Activated CD4-positive, alpha-beta T cell treated with anti-CD3 and anti-CD28 coated beads, Interleukin-2, amount 50 U/mL, for 48 hours (primary cell): ENCODE results near the gene SYNDIG1.

Source experiments
- DNase-seq, 2 experiments: peaks; one replicate each; pipeline ENCODE4 v3.0.0-alpha.2; 2020

SYNDIG1 gene

DNA sequence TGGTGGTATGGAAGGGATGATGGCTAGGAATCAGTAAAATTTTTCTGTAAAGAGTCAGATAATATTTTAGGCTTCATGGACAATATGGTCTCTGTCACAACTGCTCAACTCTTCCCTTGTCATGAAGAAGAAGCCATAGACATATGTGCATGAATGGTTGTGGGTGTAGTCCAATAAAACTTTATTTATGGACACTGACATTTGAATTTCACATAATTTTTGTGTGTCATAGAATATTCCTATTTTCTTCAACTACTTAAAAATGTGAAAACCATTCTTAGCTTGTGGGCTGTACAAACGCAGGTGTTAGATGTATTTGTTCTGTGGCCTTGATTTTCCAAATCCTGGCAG, 59.9 kb downstream of the SYNDIG1 start:
- no peak for DNase-seq

DNA sequence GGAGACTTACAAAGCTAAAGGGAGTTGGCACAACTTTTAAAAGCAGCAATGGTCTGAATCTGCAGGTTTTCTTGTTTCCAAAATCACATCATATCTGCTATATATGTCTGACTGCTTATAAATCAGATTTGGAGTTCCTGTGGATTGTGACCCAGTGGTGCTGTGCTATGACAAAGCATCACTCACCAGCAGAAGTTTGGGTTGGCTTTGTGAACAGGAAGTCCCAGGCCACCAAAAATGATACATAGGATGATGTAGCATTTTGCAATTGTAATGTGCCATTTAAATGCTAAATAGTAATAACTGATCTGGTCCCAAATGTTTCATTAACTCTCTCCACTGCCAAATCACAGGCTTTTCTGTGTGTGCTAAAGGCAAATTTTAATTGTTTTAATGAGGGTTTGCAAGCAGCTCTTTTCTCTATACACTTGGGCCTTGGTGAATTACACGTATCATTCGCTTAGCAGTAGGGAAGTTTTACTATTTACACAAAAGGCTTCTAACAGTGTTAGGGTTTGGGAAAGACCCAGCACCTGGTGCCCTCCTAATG, 60.8 kb downstream of the SYNDIG1 start:
- DNase-seq: no peak

DNA sequence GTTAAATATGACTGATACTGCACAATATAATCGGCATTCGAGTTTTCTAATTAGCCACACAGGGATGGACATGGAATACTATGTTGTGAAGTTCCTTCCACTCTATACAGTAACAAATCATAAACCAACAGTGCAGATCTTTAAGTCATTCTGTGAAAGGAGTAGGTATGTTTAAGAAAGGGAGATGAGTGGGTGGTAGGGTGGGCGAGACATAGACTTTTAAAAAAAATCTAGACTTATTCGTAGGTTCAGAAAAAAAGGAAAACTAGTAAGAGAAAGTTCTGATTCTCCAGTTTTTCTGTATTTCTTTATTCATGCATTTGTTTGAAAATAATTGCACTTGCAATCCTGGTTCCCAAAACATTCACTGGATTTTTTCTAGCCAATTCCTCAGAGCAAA, 61.8 kb downstream of the SYNDIG1 start:
- no peak for DNase-seq

DNA sequence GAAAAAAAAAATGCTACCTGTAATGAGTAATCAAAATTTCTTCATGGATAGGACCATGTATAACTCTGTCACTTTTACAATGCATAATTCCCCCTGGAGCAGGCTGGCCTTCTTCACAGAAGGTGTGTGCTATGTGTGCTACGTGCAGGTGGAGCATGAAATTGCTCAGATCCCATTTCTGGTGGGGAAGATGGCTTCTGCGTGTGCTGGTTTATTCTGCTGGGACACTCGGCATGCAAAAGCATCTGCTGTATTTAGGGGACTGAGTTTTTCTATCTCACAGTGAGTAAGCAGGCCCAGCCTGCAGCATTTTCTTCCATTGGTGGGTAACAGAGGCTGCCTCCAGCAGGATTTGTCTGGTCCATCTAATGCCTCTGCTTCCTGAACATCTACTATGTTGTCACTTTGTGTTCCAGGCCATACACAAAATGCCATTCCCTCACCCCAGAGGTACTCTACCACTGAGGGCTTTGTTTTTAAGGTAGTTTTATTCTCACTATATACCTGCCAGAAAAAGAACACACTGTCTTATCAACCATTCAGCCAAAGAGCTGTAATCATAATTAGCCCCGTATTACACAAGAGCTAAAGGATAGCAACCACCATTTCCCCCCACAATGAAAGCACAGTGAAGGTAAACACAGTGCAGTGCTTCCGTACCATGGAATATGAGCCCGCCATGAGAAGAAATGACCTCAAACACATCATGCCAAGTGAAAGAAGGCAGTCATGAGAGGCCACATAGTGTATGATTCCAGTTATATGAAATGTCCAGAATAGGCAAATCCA, 62.4 kb downstream of the SYNDIG1 start:
- DNase-seq: no peak

DNA sequence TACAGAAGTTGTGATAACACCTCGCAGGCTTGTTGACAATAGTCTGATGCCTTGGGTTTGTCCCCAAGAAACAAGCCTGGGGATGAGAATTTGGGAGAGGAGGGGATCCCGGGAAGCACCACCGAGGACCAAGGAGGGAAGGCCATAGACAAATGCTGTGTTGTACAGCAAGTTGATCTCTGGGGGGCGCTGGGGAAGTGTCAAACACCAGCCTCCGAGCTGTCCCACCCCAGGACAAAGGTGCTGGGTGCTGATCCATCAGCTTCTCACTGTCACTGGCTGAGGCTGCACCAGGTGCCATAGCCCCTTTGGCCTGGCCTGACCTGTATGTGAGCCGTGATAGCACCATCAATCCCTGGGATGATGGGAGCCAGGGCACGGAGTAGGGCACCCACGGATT, 64.0 kb downstream of the SYNDIG1 start:
- DNase-seq: no peak

DNA sequence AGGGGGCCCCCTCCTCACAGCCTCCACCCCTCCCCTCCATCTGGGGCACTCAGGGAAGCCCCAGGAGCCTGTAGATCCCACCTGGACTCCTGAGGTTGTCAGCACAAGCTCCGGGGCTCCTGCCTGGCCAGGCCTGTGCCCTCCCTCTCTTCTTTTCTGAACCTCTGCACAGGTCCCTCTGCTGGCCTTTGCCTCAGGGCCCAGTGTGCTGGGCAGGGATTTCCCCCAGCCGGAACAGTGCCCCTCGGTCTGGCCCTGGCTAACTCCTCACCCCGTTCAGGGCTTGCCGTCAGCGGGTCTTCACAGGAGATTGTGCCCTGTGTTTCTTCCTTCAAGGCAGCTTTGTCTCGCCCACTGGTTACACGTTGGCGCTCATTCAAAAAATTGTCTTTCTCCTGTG, 64.9 kb downstream of the SYNDIG1 start:
- DNase-seq: no peak

DNA sequence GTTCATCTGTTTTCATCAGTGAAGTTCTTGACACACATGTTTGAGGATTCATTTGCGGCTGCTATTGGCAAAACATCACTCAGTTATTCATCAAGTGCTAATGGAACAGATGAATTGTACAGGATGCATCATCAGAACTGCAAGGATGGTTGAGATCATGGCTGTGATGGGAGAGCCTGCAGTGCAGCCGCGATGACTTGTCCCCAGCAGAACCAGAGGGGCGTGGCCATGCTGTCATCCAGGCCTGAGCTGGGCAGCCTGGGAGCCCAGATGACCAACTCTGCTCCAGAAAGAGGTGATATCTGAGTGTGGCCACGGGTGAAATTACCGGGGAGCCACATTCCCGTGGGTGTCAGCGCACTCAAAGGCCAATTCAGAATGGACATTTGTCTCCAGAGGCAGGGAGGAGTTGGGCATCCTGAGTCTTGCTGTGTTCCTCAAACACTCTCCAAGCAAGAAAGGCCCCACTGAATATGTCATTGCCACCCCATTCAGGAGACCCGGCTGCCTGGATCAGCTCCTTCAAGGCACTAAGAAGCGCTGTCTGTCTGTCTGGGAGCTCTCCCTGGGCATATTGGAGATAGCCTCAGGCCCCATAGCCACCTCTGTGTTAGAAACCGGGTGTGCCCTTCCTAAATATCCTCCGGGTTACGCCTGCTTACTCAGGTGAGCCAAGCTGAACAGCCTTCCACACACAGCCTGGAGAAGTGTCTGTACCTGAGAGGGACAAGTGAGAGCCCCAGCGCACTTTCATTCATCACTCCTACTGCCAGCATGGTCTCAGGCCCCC, 66.7 kb downstream of the SYNDIG1 start:
- no peak for DNase-seq

DNA sequence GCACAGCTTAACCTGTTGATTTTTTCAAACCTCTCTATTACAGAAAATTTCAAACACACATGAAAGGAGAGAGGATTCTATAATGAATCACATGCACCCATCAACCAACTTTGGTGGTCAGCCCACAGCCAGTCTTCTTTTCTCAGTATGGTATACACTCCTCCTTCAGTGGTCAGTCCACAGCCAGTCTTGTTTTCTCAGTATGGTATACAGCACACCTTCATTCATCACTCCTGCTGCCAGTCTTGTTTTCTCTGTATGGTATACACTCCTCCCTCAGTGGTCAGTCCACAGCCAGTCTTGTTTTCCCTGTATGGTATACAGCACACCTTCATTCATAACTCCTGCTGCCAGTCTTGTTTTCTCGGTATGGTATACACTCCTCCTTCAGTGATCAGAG, 67.8 kb downstream of the SYNDIG1 start:
- DNase-seq: no peak

DNA sequence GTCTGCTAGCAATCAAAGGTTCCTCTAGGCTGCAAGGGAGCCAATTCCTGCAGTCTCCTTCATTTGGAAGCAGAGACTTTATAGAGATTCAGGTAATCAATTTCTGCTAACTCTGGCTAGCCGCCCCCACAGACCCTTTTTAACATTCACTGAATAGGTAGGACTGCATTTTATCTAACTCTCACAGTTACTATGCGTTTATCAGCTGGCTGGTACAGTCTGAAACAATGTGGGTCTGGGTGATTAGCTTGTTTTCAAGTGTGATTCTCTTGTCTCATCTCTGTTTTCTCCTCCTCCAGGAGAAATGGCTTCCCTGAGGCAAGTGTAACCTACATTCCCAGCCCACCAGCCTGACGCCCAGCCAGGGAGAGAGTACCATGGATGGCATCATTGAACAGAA, 73.3 kb downstream of the SYNDIG1 start:
- DNase-seq: no peak

DNA sequence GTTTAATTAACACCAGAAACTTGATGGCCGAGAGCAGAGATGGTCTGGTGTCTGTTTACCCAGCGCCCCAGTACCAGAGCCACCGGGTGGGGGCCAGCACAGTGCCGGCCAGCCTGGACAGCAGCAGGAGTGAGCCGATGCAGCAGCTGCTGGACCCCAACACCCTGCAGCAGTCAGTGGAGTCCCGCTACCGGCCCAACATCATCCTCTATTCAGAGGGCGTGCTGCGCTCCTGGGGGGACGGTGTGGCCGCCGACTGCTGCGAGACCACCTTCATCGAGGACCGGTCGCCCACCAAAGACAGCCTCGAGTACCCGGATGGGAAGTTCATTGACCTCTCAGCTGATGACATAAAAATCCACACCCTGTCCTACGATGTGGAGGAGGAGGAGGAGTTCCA, 73.7 kb downstream of the SYNDIG1 start:
- DNase-seq: no peak

DNA sequence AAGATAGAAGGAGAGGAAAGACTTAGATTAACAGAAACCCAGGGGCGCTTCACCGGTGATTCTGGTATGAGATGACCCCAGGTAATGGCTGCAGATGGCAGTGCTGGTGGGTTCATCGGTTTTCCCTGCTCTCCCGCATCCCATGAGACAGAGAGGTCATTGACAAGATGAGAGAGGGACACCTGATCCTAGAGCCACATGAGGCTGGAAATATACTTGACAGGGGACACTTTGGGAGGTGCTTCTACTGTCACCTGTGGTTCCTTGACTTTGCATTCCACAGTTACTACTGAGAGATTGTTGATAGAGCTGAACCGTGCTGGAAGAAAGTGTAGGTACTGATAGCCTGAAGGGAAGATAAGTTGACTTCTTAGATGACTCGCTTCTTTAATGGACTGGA, 74.3 kb downstream of the SYNDIG1 start:
- no peak for DNase-seq

DNA sequence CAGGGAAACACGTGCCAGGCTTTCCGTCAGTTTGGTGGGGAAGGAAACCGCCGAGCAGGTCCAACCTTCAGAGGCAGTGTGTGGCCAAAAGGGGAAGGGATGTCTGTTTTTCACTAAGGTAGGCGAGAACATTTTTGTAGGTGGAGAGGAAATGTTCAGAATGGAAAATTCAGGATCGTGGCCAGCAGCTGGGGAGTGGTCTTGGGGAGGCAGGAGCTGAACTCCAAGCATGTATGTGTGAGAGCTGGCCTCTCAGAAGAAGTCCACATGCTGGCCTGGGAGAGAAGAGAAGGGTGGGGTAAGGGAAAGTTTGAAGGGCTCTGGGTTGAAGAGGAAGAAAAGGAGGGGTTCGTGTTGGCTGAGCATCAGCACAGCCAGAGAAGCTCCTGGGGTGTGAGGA, 74.9 kb downstream of the SYNDIG1 start:
- no peak for DNase-seq

DNA sequence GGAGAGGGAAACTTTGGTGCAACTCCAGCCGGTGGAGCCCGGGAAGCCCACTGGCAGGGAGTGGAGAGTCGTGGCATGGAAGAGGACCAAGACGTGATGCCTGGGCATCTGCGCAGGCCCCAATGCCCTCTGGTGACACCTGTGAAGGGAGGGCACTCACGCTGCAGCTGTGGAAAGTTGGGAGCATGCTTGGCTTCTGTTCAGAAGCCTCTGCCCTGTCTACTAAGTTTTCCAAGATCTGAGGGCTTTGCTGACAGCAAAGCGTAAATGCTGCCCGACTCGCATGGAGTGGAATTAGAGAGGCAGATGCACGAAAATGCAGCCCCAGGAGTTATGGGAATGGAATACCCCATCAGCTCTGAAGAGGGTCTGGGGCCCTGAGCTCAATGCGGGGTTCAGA, 75.7 kb downstream of the SYNDIG1 start:
- no peak for DNase-seq

DNA sequence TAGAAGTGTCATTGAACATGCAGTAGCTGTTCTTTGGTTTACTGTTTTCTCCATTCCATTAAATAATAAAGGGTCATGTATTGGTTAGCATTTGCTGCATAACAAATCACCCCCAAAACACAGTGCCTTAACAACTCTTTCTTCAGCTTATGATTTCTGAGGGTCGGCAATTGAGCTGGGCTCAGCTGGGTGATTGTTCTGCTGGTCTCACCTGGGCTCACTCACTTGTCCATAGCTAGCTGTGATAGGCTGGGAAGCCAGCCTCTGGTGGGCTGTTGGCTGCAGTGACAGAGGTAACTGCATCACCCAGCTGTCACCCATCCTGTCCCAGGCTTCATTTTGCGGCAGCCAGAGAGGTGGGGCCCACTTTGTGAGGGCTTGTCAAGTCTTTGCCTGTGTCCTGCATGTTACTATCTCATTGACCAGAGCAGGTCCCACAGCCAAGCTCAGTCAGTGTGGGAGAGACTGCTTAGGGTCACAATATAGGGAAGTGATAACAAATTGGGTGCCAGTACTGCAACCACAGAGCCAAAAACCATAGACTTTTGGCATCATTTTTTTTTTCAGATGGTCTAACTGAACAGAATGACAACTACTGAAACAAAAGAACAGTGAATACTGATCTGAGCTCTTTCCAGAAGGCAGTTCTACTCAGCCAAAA, 76.9 kb downstream of the SYNDIG1 start:
- no peak for DNase-seq

DNA sequence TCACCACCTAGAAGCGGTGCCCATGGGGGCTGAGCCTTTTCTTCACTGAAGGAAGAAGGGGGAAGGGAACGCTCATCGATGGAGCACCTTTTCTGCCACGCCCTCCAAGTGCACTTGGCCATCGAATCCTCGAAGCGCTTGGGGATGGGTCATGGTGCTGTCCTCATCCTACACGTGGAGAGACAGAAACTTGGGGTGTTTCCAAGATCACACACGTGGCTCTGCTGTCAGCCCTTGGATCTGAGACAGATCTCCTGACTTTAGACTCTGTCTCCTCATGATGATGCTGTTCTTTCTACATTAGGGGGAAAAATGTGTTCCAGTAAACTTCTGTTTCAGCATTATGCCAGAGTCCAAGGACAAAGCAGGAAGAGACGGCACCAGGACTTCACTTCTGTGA, 78.5 kb downstream of the SYNDIG1 start:
- DNase-seq: no peak

DNA sequence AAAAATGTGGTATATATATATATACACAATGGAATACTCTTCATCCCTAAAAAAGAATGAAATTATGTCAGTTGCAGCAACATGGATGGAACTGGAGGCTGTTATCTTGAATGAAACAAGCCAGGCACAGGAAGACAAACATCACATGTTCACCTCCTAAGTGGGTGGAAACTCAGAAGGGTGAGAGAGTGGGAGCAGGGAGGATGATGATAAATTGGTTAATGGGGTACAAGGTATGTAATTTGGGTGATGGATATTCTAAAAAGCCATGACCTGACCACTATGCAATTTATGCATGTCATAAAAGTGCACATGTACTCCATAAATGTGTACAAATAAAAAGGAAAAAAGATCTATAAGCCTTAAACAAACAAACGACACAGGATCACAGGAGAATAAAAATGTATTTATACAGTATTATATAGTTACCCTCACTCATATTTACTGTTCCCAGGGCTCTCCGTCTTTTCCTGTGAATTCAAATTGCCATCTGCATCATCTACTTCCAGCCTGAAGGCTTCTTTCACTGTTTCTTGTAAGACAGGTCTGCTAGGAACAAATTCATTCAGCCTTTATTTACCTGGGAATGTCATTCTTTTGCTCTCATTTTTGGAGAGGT, 89.8 kb downstream of the SYNDIG1 start:
- DNase-seq: no peak

DNA sequence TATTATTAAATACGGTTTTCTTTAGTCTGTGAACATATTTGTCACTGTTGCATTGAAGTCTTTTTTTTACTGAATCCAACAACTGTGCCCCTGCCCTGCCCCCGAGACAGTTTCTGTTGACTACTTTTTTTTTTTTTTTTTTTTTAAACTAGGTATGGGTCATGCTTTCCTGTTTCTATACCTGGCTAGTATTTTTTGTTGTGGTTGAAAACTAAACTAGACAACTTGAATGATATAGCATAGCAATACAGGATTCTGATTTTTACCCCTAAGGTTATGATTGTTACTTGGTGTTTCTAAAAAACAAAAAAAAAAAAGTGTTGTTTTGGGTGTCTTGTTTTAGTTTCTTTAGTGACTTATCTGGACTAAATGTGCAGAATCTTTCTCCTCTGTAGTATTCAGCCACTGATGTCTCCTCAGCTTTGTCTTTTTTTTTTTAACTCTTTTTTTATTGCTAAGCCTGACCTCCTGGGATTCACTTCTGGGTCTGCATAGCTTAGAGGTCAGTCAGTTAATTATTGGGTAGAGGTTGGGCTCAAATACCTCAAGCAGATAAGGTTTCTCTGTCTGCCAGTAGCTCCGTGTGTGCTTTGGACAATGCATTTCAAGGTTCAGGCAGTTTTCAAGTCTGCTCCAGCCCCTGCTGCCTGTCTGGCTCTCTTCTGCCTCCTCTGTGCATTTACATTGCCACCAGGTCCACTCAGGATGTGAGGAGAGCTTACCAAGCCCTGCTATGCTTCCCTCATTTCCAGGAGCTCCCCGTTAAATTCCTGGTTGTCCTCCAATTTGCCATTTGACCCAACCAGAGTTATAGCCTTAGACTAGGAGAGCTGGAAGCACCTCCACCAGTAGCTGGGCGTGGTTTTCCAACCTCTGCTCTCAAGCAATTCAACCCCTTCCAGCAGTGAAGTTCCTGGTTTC, 91.4 kb downstream of the SYNDIG1 start:
- DNase-seq: no peak

DNA sequence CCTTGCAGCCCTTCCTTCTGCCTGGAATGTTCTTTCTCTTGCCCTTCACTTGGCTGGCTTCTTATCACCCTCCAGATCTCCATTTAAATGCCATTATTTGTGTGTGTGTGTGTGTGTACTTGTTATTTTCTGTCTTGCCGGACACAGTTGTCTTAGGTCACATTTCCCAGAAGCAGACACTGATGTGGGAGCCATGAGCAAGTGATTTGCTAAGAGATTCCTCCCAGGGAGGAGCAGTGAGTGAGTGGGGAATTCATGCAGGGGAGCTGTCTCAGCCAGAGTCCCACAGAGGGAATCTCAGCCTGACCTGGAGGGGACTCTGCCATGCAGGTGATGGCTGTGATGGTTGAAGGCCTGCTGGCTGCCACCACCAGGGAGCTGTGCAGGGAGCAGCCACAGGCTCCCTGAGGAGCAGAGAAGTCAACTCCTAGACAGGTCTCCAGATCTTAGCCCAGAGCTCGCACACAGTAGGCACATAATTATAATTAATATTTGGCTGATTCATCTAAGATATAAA, 96.5 kb downstream of the SYNDIG1 start:
- no peak for DNase-seq

DNA sequence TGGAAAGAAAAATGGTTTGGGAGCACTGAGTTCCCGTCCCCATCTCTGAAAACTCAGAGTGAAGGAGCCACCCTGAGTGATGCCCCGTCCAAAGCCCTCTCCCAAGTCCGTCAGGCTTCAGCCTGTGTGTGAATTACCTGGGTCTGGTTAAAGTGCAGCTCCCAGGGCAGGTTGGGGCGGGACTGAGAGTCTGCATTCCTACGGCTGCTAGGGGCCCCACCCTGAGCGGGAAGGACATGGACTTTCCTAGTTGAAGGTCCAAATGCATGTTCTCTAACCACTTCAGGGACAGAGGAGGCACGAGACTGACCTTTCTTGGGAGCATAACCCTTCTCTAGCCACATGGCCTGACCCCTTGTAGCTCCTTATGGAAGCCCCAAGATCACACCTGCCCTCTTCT, 97.2 kb downstream of the SYNDIG1 start:
- no peak for DNase-seq

DNA sequence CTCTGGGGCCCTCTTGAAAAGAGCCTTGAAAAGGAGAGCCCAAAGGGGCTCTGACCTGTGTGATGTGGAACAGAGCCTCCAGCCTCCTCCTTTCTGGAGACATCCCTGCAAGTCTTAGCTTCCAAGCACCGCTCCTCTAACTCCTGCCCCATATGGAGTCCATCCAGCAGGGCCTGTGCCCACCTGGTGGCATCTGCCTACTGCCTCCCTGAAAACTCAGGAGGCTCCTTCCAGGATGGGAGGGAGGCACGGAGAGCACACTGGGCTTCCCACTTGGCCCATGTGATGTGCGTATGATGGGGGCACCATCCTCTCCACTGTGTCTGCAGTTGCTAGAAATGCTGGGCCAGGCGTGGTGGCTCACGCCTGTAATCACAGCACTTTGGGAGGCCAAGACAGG, 98.1 kb downstream of the SYNDIG1 start:
- DNase-seq: no peak

DNA sequence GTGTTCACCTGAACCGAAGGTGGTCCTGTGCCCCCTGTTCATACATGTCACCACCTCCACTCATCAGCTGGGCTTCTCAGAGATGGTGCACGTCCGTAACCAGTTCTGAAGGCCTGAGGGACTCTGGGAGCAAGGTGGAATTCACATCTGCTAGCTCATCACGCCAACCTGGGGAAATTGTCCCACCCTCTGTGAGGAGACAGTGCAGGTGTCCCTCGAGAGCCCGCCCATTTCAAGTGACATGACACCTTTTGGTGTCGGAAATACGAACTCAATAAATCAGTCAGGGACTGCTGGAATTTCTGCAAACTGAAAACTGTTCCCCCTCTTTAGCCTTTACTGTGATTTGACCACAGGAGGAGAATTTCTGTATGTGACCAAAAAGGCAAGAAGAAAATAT, 99.4 kb downstream of the SYNDIG1 start:
- no peak for DNase-seq

DNA sequence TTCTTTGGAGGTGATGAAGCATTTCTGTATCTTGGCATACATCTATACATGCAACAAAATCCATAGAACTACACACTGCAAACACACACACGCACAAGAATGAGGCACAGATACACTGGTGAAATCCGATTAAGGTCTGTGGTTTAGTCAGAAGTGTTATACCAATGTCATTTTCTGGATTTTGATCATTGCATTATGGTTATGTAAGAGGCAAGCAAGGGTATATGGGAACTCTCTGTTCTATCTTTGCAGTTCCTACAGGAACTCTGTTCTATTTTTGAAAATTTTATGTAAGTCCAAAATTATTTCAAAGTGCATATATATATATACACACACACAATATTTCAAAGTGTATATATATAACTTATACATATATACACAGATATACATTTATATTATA, 101.7 kb downstream of the SYNDIG1 start:
- no peak for DNase-seq
